Measurements from ENCODE around the gene ASXL2.

- TF ChIP-seq CTCF (conservative IDR thresholded peaks at IDR 0.05; ENCODE audit: low read length) (no peak), EZH2phosphoT487 (IDR thresholded peaks at IDR 0.05; ENCODE audit: borderline replicate concordance) (no peak)
Measured at GRCh38 chr2:25701801-25702200, 176.5 kb downstream of the ASXL2 start.
